PC-3 (cell line): Measurements from ENCODE around the gene NLN.

Experiments
- EZH2 ChIP-seq: fragments of 300-600 bp; sonication (generic); IDR thresholded peaks from one replicate; pipeline ENCODE4 v1.6.1; 2017; ENCODE audit warnings: antibody characterized with exemption, mild to moderate bottlenecking, low read length; ENCODE audit not compliant: unreplicated experiment
- EZH2phosphoT487 ChIP-seq: fragments of 300-600 bp; sonication (generic); IDR thresholded peaks from 2 replicates; pipeline ENCODE4 v1.6.1; 2018; ENCODE audit warnings: mild to moderate bottlenecking, antibody characterized with exemption, low read length, borderline replicate concordance
- TF ChIP-seq, protein P1 (sequence below): fragments of 300-600 bp; sonication (generic); conservative IDR thresholded peaks from 2 replicates; pipeline ENCODE4 v1.5.1; 2017; ENCODE audit warnings: antibody characterized with exemption, low read depth, mild to moderate bottlenecking, low read length

DNA sequence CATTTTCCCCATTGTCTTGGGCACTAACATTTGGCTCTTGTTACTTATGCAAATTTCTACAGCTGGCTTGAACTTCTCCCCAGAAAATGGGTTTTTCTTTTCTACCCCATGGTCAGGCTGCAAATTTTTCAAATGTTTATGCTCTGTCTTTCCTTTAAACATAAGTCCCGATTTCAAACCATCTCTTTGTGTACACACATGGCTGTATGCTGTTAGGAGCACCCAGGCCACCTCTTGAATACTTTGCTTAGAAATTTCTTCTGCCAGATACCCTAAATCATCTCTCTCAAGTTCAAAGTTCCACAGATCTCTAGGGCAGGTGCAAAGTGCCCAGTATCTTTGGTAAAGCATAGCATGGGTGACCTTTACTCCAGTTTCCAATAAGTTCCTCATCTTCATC is 45.6 kb downstream of the NLN start:
- TF ChIP-seq, protein P1, sequence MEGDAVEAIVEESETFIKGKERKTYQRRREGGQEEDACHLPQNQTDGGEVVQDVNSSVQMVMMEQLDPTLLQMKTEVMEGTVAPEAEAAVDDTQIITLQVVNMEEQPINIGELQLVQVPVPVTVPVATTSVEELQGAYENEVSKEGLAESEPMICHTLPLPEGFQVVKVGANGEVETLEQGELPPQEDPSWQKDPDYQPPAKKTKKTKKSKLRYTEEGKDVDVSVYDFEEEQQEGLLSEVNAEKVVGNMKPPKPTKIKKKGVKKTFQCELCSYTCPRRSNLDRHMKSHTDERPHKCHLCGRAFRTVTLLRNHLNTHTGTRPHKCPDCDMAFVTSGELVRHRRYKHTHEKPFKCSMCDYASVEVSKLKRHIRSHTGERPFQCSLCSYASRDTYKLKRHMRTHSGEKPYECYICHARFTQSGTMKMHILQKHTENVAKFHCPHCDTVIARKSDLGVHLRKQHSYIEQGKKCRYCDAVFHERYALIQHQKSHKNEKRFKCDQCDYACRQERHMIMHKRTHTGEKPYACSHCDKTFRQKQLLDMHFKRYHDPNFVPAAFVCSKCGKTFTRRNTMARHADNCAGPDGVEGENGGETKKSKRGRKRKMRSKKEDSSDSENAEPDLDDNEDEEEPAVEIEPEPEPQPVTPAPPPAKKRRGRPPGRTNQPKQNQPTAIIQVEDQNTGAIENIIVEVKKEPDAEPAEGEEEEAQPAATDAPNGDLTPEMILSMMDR, result no peak
- no peak for TF ChIP-seq EZH2
- TF ChIP-seq EZH2phosphoT487, result no peak
